Neural cell (in vitro differentiated cells): ENCODE data around the gene SERPINB5. TPM values are rescaled to one million over a fixed set of nuclear protein-coding genes. Genes with fewer than 3 reads are reported as not detected.

Source experiments
- H2AFZ ChIP-seq: fragments of 200-600, 300-800 bp; sonication (generic), shearing (Covaris generic); 2 replicates; pipeline ENCODE4 v1.6.0; 2014; ENCODE audit warnings: low read depth, mild to moderate bottlenecking, antibody characterized with exemption, low read length, moderate library complexity
- H3F3A ChIP-seq: fragments of 200-600 bp; shearing (Covaris generic); 2 replicates; pipeline ENCODE4 v1.6.1; 2016; ENCODE audit warnings: mild to moderate bottlenecking, moderate library complexity, mixed read lengths, antibody characterized with exemption, low read length; ENCODE audit not compliant: insufficient read depth, poor library complexity, severe bottlenecking
- H3K27ac ChIP-seq: fragments of 200-600, 300-800 bp; sonication (generic), shearing (Covaris generic); 2 replicates; pipeline ENCODE4 v1.5.1; 2014; ENCODE audit warnings: mild to moderate bottlenecking, low read length, moderate library complexity
- H3K27me3 ChIP-seq: fragments of 300-800, 200-600 bp; sonication (generic), shearing (Covaris generic); 2 replicates; pipeline ENCODE4 v1.6.0; 2014; ENCODE audit warnings: mild to moderate bottlenecking, low read depth, low read length, moderate library complexity; ENCODE audit not compliant: insufficient read depth
- H3K36me3 ChIP-seq: fragments of 300-800, 200-600 bp; sonication (generic), shearing (Covaris generic); 2 replicates; pipeline ENCODE4 v1.5.1; 2014; ENCODE audit warnings: mild to moderate bottlenecking, antibody characterized with exemption, low read length, moderate library complexity; ENCODE audit not compliant: insufficient read depth
- H3K4me2 ChIP-seq: fragments of 300-800, 200-600 bp; sonication (generic), shearing (Covaris generic); 2 replicates; pipeline ENCODE4 v1.6.0; 2014; ENCODE audit warnings: mild to moderate bottlenecking, low read length
- H3K4me3 ChIP-seq: fragments of 300-800, 200-600 bp; sonication (generic), shearing (Covaris generic); 2 replicates; pipeline ENCODE4 v1.5.1; 2014; ENCODE audit warnings: mild to moderate bottlenecking, low read length, moderate library complexity
- H3K79me2 ChIP-seq: fragments of 200-600 bp; shearing (Covaris generic); replicated peaks from 2 replicates; pipeline ENCODE4 v1.6.0; 2014; ENCODE audit warnings: mild to moderate bottlenecking, low read length, moderate library complexity; ENCODE audit not compliant: insufficient read depth
- H3K9ac ChIP-seq: fragments of 300-800, 200-600 bp; sonication (generic), shearing (Covaris generic); 2 replicates; pipeline ENCODE4 v1.6.1; 2016; ENCODE audit warnings: mild to moderate bottlenecking, low read length, mixed read lengths
- H3K9me2 ChIP-seq: fragments of 200-600 bp; shearing (Covaris generic); 2 replicates; pipeline ENCODE4 v1.6.1; 2016; ENCODE audit warnings: mild to moderate bottlenecking, low read length, mixed read lengths; ENCODE audit not compliant: insufficient read depth
- H3K9me3 ChIP-seq: fragments of 200-600, 300-800 bp; sonication (generic), shearing (Covaris generic); 2 replicates; pipeline ENCODE4 v1.6.1; 2016; ENCODE audit warnings: mild to moderate bottlenecking, mixed run types, low read length, moderate library complexity, mixed read lengths
- H4K20me1 ChIP-seq: fragments of 200-600 bp; shearing (Covaris generic); 2 replicates; pipeline ENCODE4 v1.6.1; 2016; ENCODE audit warnings: mild to moderate bottlenecking, mixed run types; ENCODE audit not compliant: insufficient read depth
- EP300 ChIP-seq: fragments of 450-650 bp; conservative IDR thresholded peaks from 2 replicates; pipeline ENCODE4 v1.6.1; 2014; ENCODE audit warnings: antibody characterized with exemption, mild to moderate bottlenecking, moderate library complexity; ENCODE audit not compliant: poor library complexity, severe bottlenecking
- EZH2 ChIP-seq: fragments of 200-600, 300-800 bp; shearing (Covaris generic), sonication (generic); IDR thresholded peaks from 2 replicates; pipeline ENCODE4 v1.6.1; 2014; ENCODE audit warnings: antibody characterized with exemption, low read length, borderline replicate concordance, mild to moderate bottlenecking; ENCODE audit not compliant: insufficient read depth, poor library complexity, severe bottlenecking
- MXI1 ChIP-seq: fragments of 450-650 bp; conservative IDR thresholded peaks from 2 replicates; pipeline ENCODE4 v1.6.1; 2014; ENCODE audit warnings: antibody characterized with exemption, mild to moderate bottlenecking; ENCODE audit not compliant: poor library complexity, severe bottlenecking
- POLR2AphosphoS5 ChIP-seq: IDR thresholded peaks from 2 replicates; pipeline ENCODE4 v1.6.1; 2012
- RAD21 ChIP-seq: fragments of 450-650 bp; conservative IDR thresholded peaks from 2 replicates; pipeline ENCODE4 v1.6.1; 2014; ENCODE audit warnings: antibody characterized with exemption, mild to moderate bottlenecking, moderate library complexity
- REST ChIP-seq: IDR thresholded peaks from 2 replicates; pipeline ENCODE4 v1.6.1; 2012; ENCODE audit warnings: borderline replicate concordance
- SMC3 ChIP-seq: fragments of 450-650 bp; conservative IDR thresholded peaks from 2 replicates; pipeline ENCODE4 v1.6.1; 2014; ENCODE audit warnings: antibody characterized with exemption, mild to moderate bottlenecking, moderate library complexity; ENCODE audit not compliant: poor library complexity
- TAF1 ChIP-seq: IDR thresholded peaks from 2 replicates; pipeline ENCODE4 v1.6.1; 2012; ENCODE audit warnings: low read depth
- polyA plus RNA-seq: library from polyadenylated mRNA; depleted of rRNA; stranded (reverse); fragments of >200 nt; gene quantifications from 2 replicates; pipeline ENCODE4 v1.2.3, GENCODE V29; 2014
- TF ChIP-seq, protein P1 (sequence below): fragments of 450-650 bp; IDR thresholded peaks from 2 replicates; pipeline ENCODE4 v1.5.1; 2014; ENCODE audit warnings: antibody characterized with exemption, mild to moderate bottlenecking, moderate library complexity; ENCODE audit not compliant: poor library complexity, severe bottlenecking

Gene SERPINB5
- polyA plus RNA-seq, 1 donor from 2014 or later = not detected

DNA sequence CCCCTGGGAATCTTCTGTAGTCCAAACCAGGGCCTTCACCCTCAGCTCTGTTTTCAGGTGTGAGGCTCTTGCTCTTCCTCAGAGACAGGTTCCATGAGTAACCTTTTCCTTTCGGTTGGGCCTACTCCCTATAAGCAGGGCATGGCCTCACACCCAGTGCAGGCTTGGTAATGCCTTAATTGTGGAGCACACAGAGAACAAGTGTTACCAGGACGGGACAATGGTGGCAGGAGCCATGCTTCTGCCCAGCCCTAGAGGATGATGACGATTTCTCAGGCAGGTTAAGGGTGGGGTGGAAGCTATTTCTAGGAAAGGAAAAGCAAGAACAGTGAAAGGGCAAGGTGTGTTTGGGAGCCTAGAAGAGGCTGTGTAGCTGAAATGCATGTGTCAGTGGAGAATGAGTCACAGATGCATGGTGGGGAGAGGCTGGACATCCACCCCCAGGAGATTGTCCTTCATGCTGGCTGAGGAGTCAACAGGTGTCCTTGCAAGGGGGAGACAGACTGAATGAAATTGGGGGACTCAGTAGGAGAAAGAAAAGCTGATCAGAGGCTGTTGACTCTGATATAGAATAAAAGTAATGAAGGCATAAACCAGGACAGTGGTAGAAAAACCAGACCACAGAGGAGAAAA is 43.4 kb downstream of the SERPINB5 start:
- Histone ChIP-seq H2AFZ (no peak overlapping the region), H3K36me3 (no peaks in the 10 kb centered on the region), H3K9me3 (no peaks in the 10 kb centered on the region), H3K9me2 (no peaks in the 10 kb centered on the region), H4K20me1 (no peaks in the 10 kb centered on the region), H3K4me2 (no peak overlapping the region), H3K27ac (no peak overlapping the region), H3K4me3 (no peak overlapping the region), H3K9ac (no peak overlapping the region), H3K79me2 (no peaks in the 10 kb centered on the region), H3K27me3 (no peaks in the 10 kb centered on the region), H3F3A (no peaks in the 10 kb centered on the region)
- TF ChIP-seq TAF1 = no peak
- TF ChIP-seq, protein P1, sequence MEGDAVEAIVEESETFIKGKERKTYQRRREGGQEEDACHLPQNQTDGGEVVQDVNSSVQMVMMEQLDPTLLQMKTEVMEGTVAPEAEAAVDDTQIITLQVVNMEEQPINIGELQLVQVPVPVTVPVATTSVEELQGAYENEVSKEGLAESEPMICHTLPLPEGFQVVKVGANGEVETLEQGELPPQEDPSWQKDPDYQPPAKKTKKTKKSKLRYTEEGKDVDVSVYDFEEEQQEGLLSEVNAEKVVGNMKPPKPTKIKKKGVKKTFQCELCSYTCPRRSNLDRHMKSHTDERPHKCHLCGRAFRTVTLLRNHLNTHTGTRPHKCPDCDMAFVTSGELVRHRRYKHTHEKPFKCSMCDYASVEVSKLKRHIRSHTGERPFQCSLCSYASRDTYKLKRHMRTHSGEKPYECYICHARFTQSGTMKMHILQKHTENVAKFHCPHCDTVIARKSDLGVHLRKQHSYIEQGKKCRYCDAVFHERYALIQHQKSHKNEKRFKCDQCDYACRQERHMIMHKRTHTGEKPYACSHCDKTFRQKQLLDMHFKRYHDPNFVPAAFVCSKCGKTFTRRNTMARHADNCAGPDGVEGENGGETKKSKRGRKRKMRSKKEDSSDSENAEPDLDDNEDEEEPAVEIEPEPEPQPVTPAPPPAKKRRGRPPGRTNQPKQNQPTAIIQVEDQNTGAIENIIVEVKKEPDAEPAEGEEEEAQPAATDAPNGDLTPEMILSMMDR = no peak
- TF ChIP-seq SMC3 = no peak
- TF ChIP-seq MXI1 = no peak
- TF ChIP-seq POLR2AphosphoS5 = no peak
- TF ChIP-seq REST = no peak
- no peak for TF ChIP-seq RAD21
- no peak for TF ChIP-seq EP300
- TF ChIP-seq EZH2 = no peak

- H3K79me2 ChIP-seq = no peaks in the 10 kb centered on the region
- H3K4me2 ChIP-seq = no peak overlapping the region
- TF ChIP-seq RAD21 (no peak), EP300 (no peak), POLR2AphosphoS5 (no peak), REST (no peak), EZH2 (no peak), SMC3 (no peak), TAF1 (no peak), MXI1 (no peak)
- TF ChIP-seq, protein P1 = no peak
- H3K4me3 ChIP-seq = no peak overlapping the region
- H3K36me3 ChIP-seq = no peaks in the 10 kb centered on the region
- no peaks in the 10 kb centered on the region for H4K20me1 ChIP-seq
- H3F3A ChIP-seq = no peaks in the 10 kb centered on the region
- H3K9ac ChIP-seq = no peak overlapping the region
- H3K27me3 ChIP-seq = no peaks in the 10 kb centered on the region
- H2AFZ ChIP-seq = no peak overlapping the region
- no peaks in the 10 kb centered on the region for H3K9me2 ChIP-seq
- H3K9me3 ChIP-seq = no peaks in the 10 kb centered on the region
- H3K27ac ChIP-seq = no peak overlapping the region
Observed at GRCh38 chr18:63523660-63524059, 46.9 kb downstream of the SERPINB5 start.
